GM18502 (cell line): ENCODE measurements around the gene GCGR.

ENCODE experiments used
- ATAC-seq: cut with Tn5 transposase; IDR thresholded peaks from one replicate; pipeline ENCODE4 v1.9.1; 2021; ENCODE audit warnings: mild to moderate bottlenecking; ENCODE audit not compliant: unreplicated experiment, poor library complexity

GCGR gene

GRCh38 chr17:81811705-81812570 lies 8.0 kb downstream of the GCGR start:
- no peak for ATAC-seq

DNA sequence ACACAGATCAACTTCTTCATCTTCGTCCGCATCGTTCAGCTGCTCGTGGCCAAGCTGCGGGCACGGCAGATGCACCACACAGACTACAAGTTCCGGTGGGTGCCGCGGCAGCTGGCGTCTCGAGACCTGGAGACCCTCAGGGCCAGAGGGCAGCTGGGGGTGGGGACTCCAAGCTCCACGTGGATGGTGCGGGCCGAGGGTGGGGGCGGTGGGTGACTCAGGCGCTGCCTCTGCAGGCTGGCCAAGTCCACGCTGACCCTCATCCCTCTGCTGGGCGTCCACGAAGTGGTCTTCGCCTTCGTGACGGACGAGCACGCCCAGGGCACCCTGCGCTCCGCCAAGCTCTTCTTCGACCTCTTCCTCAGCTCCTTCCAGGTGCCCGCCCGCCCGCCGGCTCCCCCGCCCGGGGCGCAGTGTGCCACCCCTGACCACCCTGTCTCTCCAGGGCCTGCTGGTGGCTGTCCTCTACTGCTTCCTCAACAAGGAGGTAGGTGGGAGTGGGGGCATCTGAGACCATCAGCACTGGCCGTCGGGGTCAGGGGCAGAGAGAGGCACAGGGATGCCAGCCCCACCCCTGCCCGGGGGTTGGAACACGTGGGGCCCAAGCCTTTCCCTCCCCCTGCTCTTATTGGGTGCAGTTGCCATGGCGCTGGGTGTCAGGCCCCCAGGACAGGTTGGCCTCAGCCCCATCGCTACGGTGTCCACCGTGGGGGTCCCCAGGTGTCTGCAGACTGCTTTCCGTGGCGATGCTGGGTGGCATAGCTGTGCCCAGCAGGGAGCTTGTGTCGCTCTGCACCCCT lies 8.8 kb downstream of the GCGR start:
- ATAC-seq: no peak

DNA sequence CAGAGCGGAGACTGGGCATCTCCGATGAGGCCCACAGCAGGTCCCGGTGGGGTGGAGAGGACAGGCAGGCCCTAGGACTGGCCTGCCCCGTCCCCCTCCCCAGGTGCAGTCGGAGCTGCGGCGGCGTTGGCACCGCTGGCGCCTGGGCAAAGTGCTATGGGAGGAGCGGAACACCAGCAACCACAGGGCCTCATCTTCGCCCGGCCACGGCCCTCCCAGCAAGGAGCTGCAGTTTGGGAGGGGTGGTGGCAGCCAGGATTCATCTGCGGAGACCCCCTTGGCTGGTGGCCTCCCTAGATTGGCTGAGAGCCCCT lies 9.4 kb downstream of the GCGR start:
- ATAC-seq: no peak

- ATAC-seq: no peak
Observed at GRCh38 chr17:81813861-81814683, 10.1 kb downstream of the GCGR start.

DNA sequence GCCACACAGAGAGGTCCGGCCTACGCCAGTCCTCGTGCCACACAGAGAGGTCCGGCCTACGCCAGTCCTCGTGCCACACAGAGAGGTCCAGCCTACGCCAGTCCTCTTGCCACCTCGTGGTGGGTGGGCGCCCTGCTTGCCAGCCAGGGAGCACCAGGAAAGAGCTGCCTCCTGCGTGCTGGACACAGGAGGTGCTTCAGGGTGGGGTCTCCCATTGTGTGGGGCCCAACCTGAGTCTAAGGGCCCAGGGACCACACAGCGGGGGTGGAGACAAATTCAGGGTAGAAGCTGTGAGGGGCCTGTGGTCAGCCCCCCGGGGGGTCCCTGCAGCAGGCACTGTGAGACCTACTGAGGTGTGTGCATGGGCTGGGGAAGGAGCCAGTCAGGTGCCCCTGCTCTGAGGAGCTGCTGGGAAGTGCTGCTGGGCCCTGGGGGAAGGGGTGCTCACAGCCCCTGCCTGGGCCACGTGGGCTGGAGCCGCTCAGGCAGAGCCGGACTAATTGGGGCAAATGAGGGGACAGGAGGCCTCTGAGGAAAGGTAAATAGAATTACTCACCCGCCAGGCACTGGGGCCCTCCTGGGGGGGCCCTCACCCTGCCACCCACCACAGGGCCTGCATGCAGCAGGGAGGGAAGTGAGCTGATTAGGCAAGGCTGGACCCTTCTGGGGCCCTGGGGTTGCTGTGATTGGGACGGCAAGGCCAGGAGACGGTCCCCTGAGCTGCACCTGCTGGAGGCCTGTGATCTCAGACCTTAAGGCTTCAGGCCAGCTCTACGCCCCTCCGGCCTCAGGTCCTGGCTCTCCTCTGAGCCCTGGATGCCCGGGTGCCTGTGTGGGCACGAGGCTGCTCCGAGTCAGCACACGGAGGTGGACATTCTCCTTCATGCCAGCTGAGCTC lies 11.0 kb downstream of the GCGR start:
- no peak for ATAC-seq

- ATAC-seq: no peak
Observed at GRCh38 chr17:81815646-81815986, 11.7 kb downstream of the GCGR start.

- no peak for ATAC-seq
Observed at GRCh38 chr17:81817758-81818147, 13.8 kb downstream of the GCGR start.

DNA sequence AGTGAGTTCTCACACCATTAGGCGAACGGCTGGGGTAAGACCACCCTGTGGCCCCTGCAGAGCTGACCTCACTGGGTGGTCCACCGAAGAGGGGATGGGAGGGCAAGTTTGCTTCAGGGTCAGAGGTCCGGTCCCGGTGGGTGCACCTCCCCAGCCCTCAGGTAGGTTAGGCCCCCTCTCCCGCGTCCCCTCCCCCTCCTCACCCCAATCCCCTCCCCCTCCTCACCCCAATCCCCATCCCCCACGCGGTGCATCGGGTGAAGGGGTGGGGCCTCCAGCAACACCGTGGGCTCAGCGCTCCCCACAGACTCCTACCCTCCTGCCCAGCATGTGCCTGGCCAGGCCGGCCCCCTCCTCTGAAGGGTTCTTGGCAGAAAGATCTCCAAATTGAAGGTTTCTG lies 15.8 kb downstream of the GCGR start:
- no peak for ATAC-seq

DNA sequence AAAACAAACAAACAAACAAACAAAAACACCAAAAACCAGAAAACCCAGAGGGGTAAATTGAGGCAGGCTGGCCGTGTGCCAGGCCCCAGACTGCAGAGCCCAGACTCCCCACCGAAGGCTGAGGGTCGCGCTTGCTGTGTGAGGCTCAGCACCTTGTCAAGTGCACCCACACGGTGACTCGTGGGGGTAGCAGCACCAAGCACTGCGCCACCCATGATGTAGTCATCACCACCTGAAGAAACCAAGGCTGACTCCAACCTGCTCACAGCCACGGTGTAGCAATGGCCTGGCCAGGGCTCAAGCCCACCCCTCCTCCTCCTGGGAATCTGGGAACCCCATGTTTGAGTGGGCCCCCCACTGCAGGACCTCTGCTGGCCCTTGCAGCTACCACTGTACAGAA lies 17.2 kb downstream of the GCGR start:
- no peak for ATAC-seq

GRCh38 chr17:81821603-81822311 lies 17.8 kb downstream of the GCGR start:
- ATAC-seq: no peak

DNA sequence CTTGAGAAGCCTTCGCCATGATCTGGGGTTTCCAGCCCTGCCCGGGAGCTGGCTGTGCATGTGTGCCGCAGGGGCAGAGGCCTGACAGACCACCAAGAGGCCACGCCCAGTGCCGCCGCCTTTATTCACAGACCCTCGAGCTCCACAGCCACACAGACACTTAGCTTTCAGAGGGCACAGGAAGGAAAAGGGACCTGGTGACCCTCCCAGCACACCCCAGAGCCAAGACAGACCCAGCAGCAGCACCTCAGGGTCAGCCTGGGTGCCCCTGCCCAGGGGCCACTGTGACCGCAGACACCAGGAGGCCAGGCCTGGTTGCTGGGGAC lies 18.3 kb downstream of the GCGR start:
- ATAC-seq: no peak

DNA sequence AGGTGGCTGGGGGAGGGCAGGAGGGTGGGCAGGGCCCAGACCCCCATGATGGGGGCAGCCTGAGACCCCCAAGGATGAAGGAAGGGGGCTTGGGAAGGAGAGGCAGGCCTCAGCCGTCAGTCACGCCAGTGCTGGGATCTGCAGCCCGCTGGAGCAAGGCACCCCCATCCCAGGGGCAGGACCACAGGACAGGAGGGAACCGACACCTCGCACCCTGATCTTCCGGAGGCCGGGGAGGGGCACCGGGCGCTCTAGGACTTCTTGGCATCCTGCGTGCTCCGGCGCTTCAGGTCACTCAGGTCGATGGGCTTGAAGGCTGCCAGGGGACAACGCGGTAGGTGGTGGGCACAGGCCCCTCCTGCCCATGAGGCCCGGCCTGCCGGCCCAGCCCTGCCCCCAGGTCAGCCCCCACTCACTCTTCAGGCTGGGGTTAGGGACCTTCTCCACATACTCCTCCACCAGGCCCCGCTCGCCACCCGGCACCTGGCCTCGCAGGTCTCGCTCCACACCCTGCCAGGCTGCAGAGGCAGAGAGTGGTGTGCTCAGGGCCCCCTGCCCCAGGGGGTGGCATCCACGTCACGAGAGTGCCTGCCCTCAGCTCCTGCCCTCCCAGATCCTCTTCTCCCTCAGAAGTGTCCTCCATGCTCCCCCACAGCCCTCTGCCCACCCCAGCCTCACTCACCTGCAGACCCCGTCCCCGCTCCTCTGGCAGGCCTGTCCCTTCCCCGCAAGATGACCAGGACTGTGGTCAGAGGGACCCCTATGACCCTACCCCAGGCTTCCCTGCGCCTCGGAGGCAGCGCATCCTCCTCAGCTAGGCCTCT lies 19.3 kb downstream of the GCGR start:
- ATAC-seq: no peak

- ATAC-seq: no peak
Observed at GRCh38 chr17:81823820-81824550, 20.0 kb downstream of the GCGR start.

DNA sequence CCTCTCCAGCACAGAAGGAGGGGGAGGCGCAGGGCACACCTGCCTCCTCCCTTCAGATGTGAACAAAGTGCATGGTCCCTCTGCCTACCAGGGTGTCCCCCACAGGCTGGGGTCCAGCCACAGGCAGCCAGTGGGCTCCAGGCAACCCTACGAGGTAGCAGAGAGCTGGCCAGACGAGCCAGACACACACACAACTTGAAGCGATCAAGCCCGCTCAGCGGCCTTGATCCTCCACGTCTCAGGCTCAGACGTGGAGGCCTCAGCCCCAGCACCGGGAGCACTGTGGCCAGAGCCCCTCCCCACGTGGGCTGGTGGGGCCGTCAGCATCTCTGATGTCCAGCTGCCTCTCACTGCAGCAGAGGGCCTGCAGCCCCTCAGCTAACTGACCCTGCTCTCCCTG lies 20.6 kb downstream of the GCGR start:
- no peak for ATAC-seq

DNA sequence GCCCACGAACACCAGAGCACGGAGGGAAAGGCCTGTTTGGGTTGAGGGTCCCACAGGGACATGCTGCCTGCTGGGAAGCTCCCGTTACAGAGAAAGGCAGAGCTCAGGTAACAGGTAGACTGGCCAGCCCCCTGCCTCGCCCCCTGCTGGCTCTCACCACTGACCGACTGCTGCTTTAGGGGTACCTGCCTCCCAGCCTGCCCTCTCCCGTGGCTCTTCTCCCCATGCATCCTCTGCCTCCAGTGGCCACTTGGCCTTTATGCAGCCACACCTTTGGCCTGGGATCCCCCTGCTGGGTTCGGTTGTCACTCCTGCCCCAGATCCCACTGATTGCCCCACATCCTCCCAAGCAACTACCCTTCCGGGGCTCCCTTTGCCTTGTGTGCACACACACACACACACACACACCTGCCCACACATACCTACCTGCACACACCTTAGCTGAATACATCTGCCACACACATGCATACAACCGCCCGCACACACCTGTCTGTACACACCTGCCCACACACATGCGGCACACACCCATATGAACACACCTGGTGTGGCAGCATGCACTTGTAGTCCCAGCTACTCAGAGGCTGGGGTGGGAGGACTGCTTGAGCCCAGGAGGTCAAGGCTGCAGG lies 22.0 kb downstream of the GCGR start:
- no peak for ATAC-seq

- ATAC-seq: no peak
Observed at GRCh38 chr17:81828656-81829055, 24.7 kb downstream of the GCGR start.

DNA sequence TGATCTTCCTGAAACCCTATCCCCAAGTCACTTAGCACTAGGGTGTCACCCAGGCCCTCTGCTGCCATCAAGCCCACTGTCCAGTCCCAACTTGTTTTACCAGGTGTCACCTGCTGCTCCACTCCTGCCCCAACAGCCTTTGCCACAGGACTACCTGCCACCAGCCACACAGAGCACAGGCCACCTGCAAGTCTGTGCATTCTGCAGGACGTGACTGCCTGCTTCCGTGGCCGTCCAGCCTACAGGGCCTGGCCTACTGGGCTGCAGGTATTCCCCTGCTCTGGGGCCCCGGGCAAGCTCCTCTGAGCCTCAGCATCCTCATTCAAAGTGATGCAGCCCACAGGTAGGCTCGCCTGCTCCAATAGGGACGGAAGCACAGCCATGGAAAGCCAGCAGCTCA lies 25.9 kb downstream of the GCGR start:
- ATAC-seq: no peak

GRCh38 chr17:81831563-81831956 lies 27.6 kb downstream of the GCGR start:
- no peak for ATAC-seq
